ENCODE results near the gene SH3TC2. TPM values are rescaled to one million over a fixed set of nuclear protein-coding genes. Genes with fewer than 3 reads are reported as not detected.

SH3TC2 gene
- total RNA-seq, 2 donors from 2014 or later = 0.27 to 0.75 TPM

- Mint-ChIP-seq H3K4me3 (no peak overlapping the region), H3K4me1 (peaks cover 3% of the 10 kb centered on the region), H3K27ac (no peak overlapping the region), H3K27me3 (ENCODE audit: insufficient read depth) (peaks cover 14% of the 10 kb centered on the region), H3K9me3 (no peaks in the 10 kb centered on the region), H3K36me3 (ENCODE audit: low read depth) (no peaks in the 10 kb centered on the region)
- WGBS, 2 experiments (ENCODE audit: insufficient coverage in 1 of 2, insufficient read length in 1 of 2) = 80% methylated on average over 3 of the region's 3 CpGs; no CpG with 5 or more reads in 1 of the 2 experiments
- peaks cover 9% of the 10 kb centered on the region for H3K27me3 ChIP-seq (ENCODE audit: control insufficient read depth, insufficient read depth, low read length, poor library complexity, severe bottlenecking)
- TF ChIP-seq, protein P1, sequence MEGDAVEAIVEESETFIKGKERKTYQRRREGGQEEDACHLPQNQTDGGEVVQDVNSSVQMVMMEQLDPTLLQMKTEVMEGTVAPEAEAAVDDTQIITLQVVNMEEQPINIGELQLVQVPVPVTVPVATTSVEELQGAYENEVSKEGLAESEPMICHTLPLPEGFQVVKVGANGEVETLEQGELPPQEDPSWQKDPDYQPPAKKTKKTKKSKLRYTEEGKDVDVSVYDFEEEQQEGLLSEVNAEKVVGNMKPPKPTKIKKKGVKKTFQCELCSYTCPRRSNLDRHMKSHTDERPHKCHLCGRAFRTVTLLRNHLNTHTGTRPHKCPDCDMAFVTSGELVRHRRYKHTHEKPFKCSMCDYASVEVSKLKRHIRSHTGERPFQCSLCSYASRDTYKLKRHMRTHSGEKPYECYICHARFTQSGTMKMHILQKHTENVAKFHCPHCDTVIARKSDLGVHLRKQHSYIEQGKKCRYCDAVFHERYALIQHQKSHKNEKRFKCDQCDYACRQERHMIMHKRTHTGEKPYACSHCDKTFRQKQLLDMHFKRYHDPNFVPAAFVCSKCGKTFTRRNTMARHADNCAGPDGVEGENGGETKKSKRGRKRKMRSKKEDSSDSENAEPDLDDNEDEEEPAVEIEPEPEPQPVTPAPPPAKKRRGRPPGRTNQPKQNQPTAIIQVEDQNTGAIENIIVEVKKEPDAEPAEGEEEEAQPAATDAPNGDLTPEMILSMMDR (conservative IDR thresholded peaks at IDR 0.05) = no peak
- no peak overlapping the region for H3K4me3 ChIP-seq (ENCODE audit: low read length)
- DNase-seq = no peak
- H3K9ac ChIP-seq (ENCODE audit: extremely low read depth, low read length, poor library complexity, severe bottlenecking) = no peak overlapping the region
- no peaks in the 10 kb centered on the region for H3K36me3 ChIP-seq (ENCODE audit: control insufficient read depth, insufficient read depth, low read length)
- H3K9me3 ChIP-seq (ENCODE audit: control insufficient read depth, low read length) = no peaks in the 10 kb centered on the region
- no peak overlapping the region for H3K27ac ChIP-seq (ENCODE audit: low read depth, low read length)
- peaks cover 4% of the 10 kb centered on the region for H3K4me1 ChIP-seq (ENCODE audit: control insufficient read depth, insufficient read depth, low read length)
These were observed 70.6 kb downstream of the SH3TC2 start for GRCh38 chr5:148992265-148992664.

GRCh38 chr5:148991566-148991965 lies 71.3 kb downstream of the SH3TC2 start:
- DNase-seq = no peak
- H3K36me3 ChIP-seq (ENCODE audit: control insufficient read depth, insufficient read depth, low read length) = no peaks in the 10 kb centered on the region
- Mint-ChIP-seq H3K36me3 (ENCODE audit: low read depth) (no peaks in the 10 kb centered on the region), H3K4me3 (no peak overlapping the region), H3K27me3 (ENCODE audit: insufficient read depth) (peaks cover 8% of the 10 kb centered on the region), H3K27ac (no peak overlapping the region), H3K4me1 (peaks cover 5% of the 10 kb centered on the region), H3K9me3 (no peaks in the 10 kb centered on the region)
- peaks cover 6% of the 10 kb centered on the region for H3K27me3 ChIP-seq (ENCODE audit: control insufficient read depth, insufficient read depth, low read length, poor library complexity, severe bottlenecking)
- peaks cover 4% of the 10 kb centered on the region for H3K4me1 ChIP-seq (ENCODE audit: control insufficient read depth, insufficient read depth, low read length)
- no peak overlapping the region for H3K4me3 ChIP-seq (ENCODE audit: low read length)
- no peaks in the 10 kb centered on the region for H3K9me3 ChIP-seq (ENCODE audit: control insufficient read depth, low read length)
- no peak overlapping the region for H3K9ac ChIP-seq (ENCODE audit: extremely low read depth, low read length, poor library complexity, severe bottlenecking)
- H3K27ac ChIP-seq (ENCODE audit: low read depth, low read length) = no peak overlapping the region
- TF ChIP-seq, protein P1 (conservative IDR thresholded peaks at IDR 0.05) = no peak

DNA sequence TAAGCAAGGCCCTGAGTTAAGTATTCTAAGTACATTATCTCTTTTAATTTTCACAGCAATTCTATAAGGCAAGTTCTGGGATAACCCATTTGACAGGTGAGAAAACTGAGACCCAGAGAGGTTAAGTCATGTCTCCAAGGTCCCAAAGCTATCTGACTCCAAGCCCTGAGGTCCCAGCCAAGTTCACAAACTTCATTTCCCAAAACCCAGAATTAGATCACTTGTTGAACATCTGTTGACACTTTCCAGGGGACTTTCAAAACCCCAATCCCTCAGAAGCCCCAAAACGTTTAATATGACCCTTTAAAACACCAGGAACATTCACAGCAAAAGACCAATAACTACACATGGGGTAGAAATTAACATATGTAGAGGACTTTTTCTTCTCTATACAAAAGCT lies 72.0 kb downstream of the SH3TC2 start:
- H3K27ac Mint-ChIP-seq = no peak overlapping the region
- no peak overlapping the region for H3K4me3 ChIP-seq (ENCODE audit: low read length)
- no peaks in the 10 kb centered on the region for H3K9me3 ChIP-seq (ENCODE audit: control insufficient read depth, low read length)
- DNase-seq = no peak
- peaks cover 5% of the 10 kb centered on the region for H3K4me1 Mint-ChIP-seq
- WGBS, 2 experiments (ENCODE audit: insufficient coverage in 1 of 2, insufficient read length in 1 of 2) = 0% methylated on average over 1 of the region's 1 CpG; no CpG with 5 or more reads in 1 of the 2 experiments
- H3K27ac ChIP-seq (ENCODE audit: low read depth, low read length) = no peak overlapping the region
- no peak overlapping the region for H3K9ac ChIP-seq (ENCODE audit: extremely low read depth, low read length, poor library complexity, severe bottlenecking)
- no peaks in the 10 kb centered on the region for H3K9me3 Mint-ChIP-seq
- peaks cover 4% of the 10 kb centered on the region for H3K4me1 ChIP-seq (ENCODE audit: control insufficient read depth, insufficient read depth, low read length)
- no peak overlapping the region for H3K4me3 Mint-ChIP-seq
- TF ChIP-seq, protein P1 (conservative IDR thresholded peaks at IDR 0.05) = no peak
- peaks cover 5% of the 10 kb centered on the region for H3K27me3 Mint-ChIP-seq (ENCODE audit: insufficient read depth)
- H3K27me3 ChIP-seq (ENCODE audit: control insufficient read depth, insufficient read depth, low read length, poor library complexity, severe bottlenecking) = no peaks in the 10 kb centered on the region
- no peaks in the 10 kb centered on the region for H3K36me3 ChIP-seq (ENCODE audit: control insufficient read depth, insufficient read depth, low read length)
- no peaks in the 10 kb centered on the region for H3K36me3 Mint-ChIP-seq (ENCODE audit: low read depth)

Measured in endodermal cell (in vitro differentiated cells).